Tibial artery (tissue), 4 donors: Measurements from ENCODE around the gene NALF2.

ENCODE experiments used
- DNase-seq, 2 donors: peaks; one replicate each; pipeline ENCODE4 v3.0.0-alpha.2; 2019
- H3K27ac ChIP-seq, 2 donors: fragments of 200-600 bp; sonication (generic) in 1 of 2; 1 replicate in 1 of 2; 2 replicates in 1 of 2; pipeline ENCODE4 v1.5.1; 2018 to 2019; ENCODE audit warnings: mild to moderate bottlenecking in 1 of 2
- H3K27me3 ChIP-seq, 2 donors: fragments of 200-600 bp; sonication (generic) in 1 of 2; one replicate each; pipeline versions ENCODE4 v1.5.1 to v1.6.0; 2016 to 2019
- H3K36me3 ChIP-seq, 3 donors: fragments of 200-600 bp; sonication (generic) in 2 of 3; one replicate each; pipeline ENCODE4 v1.5.1; 2016 to 2019; ENCODE audit warnings: mild to moderate bottlenecking in 2 of 3
- H3K4me1 ChIP-seq, 4 donors: fragments of 200-600 bp; sonication (generic) in 2 of 4; 1 replicate in 3 of 4; 2 replicates in 1 of 4; pipeline ENCODE4 v1.5.1; 2016 to 2019
- H3K4me3 ChIP-seq, 2 donors: fragments of 200-600 bp; sonication (generic) in 1 of 2; 1 replicate in 1 of 2; 2 replicates in 1 of 2; pipeline ENCODE4 v1.5.1; 2018 to 2019; ENCODE audit warnings: mild to moderate bottlenecking in 2 of 2
- H3K9me3 ChIP-seq, 3 donors: fragments of 200-600 bp; sonication (generic) in 1 of 3; one replicate each; pipeline ENCODE4 v1.5.1; 2016 to 2019
- intact Hi-C: fragments of 100-400 bp; cut with DNase I; formaldehyde crosslinking; loops from one replicate; pipeline ENCODE4 v1.15.0; 2023; ENCODE audit warnings: low total_unique reads
- TF ChIP-seq, protein P1 (sequence below), 2 experiments: fragments of 200-600 bp in 1 of 2; fragments of 450-650 bp in 1 of 2; IDR thresholded peaks; one replicate each; pipeline ENCODE4 v1.5.1; 2017 to 2019; ENCODE audit warnings: antibody characterized with exemption in 2 of 2, mild to moderate bottlenecking in 1 of 2, moderate library complexity in 1 of 2

NALF2 gene

DNA sequence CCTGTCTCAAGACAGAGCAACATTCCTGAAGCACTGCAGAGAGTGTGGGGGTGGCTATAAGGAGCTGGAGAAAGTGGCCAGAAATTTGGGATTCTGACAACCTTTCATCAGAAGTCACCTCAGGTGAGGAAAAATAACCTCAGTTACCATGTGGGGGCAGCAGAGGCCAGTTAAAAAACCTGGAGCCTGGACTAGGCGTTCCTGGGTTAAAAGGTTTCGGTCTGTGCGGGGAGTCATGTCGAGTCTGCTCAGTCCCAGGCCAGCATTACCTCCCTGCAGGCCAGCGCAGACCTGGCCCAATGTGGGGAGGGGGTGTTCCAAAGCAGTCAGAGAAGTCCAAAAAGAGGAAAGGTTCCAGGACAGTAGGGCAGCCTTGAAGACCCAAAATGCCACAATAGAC is 10.9 kb upstream of the NALF2 start:
- TF ChIP-seq, protein P1, sequence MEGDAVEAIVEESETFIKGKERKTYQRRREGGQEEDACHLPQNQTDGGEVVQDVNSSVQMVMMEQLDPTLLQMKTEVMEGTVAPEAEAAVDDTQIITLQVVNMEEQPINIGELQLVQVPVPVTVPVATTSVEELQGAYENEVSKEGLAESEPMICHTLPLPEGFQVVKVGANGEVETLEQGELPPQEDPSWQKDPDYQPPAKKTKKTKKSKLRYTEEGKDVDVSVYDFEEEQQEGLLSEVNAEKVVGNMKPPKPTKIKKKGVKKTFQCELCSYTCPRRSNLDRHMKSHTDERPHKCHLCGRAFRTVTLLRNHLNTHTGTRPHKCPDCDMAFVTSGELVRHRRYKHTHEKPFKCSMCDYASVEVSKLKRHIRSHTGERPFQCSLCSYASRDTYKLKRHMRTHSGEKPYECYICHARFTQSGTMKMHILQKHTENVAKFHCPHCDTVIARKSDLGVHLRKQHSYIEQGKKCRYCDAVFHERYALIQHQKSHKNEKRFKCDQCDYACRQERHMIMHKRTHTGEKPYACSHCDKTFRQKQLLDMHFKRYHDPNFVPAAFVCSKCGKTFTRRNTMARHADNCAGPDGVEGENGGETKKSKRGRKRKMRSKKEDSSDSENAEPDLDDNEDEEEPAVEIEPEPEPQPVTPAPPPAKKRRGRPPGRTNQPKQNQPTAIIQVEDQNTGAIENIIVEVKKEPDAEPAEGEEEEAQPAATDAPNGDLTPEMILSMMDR (IDR thresholded peaks at IDR 0.05): peak in 1 of 2 experiments; percentile 16
- H3K4me3 ChIP-seq: no peak overlapping the region
- intact Hi-C loops: no loop called here
- no peak overlapping the region for H3K27ac ChIP-seq
- no peaks in the 10 kb centered on the region for H3K4me1 ChIP-seq
- DNase-seq: no peak
- H3K9me3 ChIP-seq: peaks cover 0 to 4% (median 0%) of the 10 kb centered on the region in 3 donors
- no peaks in the 10 kb centered on the region for H3K36me3 ChIP-seq
- H3K27me3 ChIP-seq: no peaks in the 10 kb centered on the region

DNA sequence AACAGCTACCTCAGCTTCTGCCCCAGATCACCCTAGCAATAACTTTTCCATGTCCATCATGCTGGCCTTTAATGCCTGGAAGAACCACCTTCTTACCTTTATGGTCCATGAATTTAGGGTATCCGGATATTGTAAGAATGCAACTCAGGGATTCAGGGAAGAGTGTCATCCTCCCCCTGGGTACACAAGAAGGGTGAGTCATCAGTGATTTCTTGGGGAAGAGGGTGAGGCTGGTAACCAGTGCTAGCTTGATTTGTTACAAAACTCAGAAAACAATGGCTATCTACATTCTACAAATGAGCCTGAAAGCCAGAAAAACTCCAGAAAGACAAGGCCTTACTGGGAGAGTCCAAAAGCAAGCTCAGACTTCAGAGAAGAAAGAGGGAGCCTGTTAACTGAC is 10.4 kb upstream of the NALF2 start:
- H3K4me1 ChIP-seq: no peaks in the 10 kb centered on the region
- H3K4me3 ChIP-seq: no peak overlapping the region
- H3K27me3 ChIP-seq: no peaks in the 10 kb centered on the region
- TF ChIP-seq, protein P1 (IDR thresholded peaks at IDR 0.05): no peak
- peaks cover 0 to 4% (median 0%) of the 10 kb centered on the region in 3 donors for H3K9me3 ChIP-seq
- no peak for DNase-seq
- no peak overlapping the region for H3K27ac ChIP-seq
- no peaks in the 10 kb centered on the region for H3K36me3 ChIP-seq
- intact Hi-C loops: no loop called here

DNA sequence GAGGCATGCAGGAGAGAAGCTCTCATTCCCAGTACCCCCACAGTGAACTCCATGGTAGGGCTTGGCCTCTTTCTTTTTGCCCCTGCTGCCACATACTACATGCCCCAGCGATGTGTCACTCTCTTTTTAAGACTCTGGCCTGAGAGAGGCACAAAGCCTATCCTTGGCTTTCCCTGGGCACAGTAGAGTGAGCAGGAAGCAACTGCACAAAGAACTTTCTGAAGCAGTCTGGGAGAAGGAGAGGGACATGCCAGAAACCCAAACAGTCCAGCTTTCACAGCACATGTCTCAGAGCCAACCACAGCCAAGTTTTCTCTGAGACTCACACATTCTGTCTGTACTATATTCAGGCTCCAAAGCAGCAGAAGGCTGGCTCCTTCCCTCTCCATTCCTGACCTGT is 7.9 kb upstream of the NALF2 start:
- no peaks in the 10 kb centered on the region for H3K4me1 ChIP-seq
- H3K27ac ChIP-seq: no peak overlapping the region
- H3K4me3 ChIP-seq: no peak overlapping the region
- no peaks in the 10 kb centered on the region for H3K36me3 ChIP-seq
- intact Hi-C loops: no loop called here
- TF ChIP-seq, protein P1 (IDR thresholded peaks at IDR 0.05): no peak
- no peak for DNase-seq
- no peaks in the 10 kb centered on the region for H3K27me3 ChIP-seq
- H3K9me3 ChIP-seq: peaks cover 0 to 14% (median 0%) of the 10 kb centered on the region in 3 donors

DNA sequence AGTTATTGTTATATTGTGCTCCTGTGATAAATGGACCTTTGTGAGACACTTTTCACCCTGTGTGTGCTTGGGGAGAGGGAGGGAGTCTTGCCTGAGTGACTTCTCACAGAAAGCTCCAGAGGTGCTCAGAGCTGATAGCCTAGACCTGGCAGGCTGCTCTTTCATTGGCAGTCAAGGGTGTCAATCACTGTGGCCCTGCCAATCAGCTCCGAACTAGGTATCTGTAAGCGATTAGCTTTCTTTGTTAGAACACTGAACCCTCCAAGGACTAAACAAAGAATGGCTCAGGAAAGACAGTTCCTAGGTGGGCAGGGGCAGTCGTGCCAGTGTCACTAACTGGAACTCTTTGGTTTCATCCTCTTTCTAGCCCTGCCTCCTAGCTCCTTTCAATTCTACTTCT is 2.7 kb upstream of the NALF2 start:
- Histone ChIP-seq H3K4me3 (no peak overlapping the region), H3K4me1 (peaks cover 0 to 11% (median 5%) of the 10 kb centered on the region in 4 donors), H3K9me3 (peaks cover 0 to 14% (median 0%) of the 10 kb centered on the region in 3 donors), H3K27ac (no peak overlapping the region), H3K36me3 (no peaks in the 10 kb centered on the region), H3K27me3 (peaks cover 0 to 13% of the 10 kb centered on the region in 2 donors)
- intact Hi-C loops: no loop called here
- no peak for DNase-seq
- TF ChIP-seq, protein P1 (IDR thresholded peaks at IDR 0.05): no peak

DNA sequence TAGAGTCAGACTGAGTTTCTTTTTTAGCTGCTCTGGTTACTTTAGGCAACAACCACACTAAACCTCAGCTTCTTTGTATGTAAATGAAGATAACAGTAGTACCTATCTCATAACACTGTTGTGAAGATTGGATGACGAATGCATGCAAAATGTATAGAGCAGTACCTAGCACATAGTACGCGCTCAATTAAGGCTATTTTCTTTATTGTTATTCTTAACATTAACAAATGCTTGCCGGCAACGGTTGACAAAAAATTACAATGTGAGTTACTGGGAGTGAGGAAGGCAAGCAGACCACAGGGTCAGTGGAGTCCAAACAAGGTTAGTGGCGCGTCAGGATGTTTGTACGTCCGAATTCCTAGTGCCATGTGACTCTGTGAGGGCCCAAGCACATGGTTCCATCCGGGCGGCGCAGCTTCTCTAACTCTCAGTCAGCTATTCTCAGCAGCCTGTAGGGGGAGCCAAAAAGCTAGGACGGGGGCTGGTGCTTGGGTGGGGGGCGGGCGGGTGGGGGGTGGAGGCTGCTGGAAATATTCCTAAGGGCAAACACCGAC is 821 bp upstream of the NALF2 start:
- TF ChIP-seq, protein P1 (IDR thresholded peaks at IDR 0.05): no peak
- intact Hi-C loops: no loop called here
- no peaks in the 10 kb centered on the region for H3K36me3 ChIP-seq
- H3K9me3 ChIP-seq: peaks cover 0 to 14% (median 0%) of the 10 kb centered on the region in 3 donors
- peak overlapping the region in 1 of 2 donors; percentile 53 for H3K4me3 ChIP-seq
- peaks cover 0 to 11% (median 5%) of the 10 kb centered on the region in 4 donors for H3K4me1 ChIP-seq
- no peak overlapping the region for H3K27ac ChIP-seq
- H3K27me3 ChIP-seq: peaks cover 0 to 23% of the 10 kb centered on the region in 2 donors
- no peak for DNase-seq
